GM12878 (cell line): ENCODE results near the gene C22orf31. TPM values are rescaled to one million over a fixed set of nuclear protein-coding genes. Genes with fewer than 3 reads are reported as not detected.
A peak's percentile ranks its signal among the peaks of the same experiment; 100 is the strongest.

Experiments
- BHLHE40 ChIP-seq, 2 experiments: fragments of 450-650 bp in 1 of 2; IDR thresholded peaks; 2 replicates each; pipeline ENCODE4 v1.6.1; 2011 to 2017; ENCODE audit warnings: low read depth in 2 of 2, borderline replicate concordance in 1 of 2, improper control_type of control experiment in 1 of 2, low read length in 1 of 2, mild to moderate bottlenecking in 1 of 2
- BMI1 ChIP-seq: fragments of 450-650 bp; IDR thresholded peaks from 2 replicates; pipeline ENCODE4 v1.6.1; 2016; ENCODE audit warnings: mild to moderate bottlenecking, moderate library complexity, borderline replicate concordance
- NRF1 ChIP-seq: conservative IDR thresholded peaks from 2 replicates; pipeline ENCODE4 v1.6.1; 2011; ENCODE audit warnings: mild to moderate bottlenecking, low read depth, low read length, improper control_type of control experiment
- POU2F2 ChIP-seq: IDR thresholded peaks from 3 replicates; pipeline ENCODE4 v1.6.1; 2011; ENCODE audit warnings: low read depth, mild to moderate bottlenecking, low read length, borderline replicate concordance
- polyA plus RNA-seq, 11 experiments: library from polyadenylated mRNA; depleted of rRNA in 4 of 11; unstranded in 6 of 11; stranded (reverse) in 5 of 11; fragments of >200 nt; fragmentation: Nextera tagmentation in 4 of 11; fragmentation: Illumina TruSeq in 1 of 11; extraction: Ambion mirVana in 4 of 11; extraction: Trizol in 1 of 11; gene quantifications; 1 replicate in 1 of 11; 2 replicates in 10 of 11; pipeline versions ENCODE4 v1.2.1 to v1.2.3, GENCODE V29; 2011 to 2016; ENCODE audit warnings: inconsistent platforms in 2 of 11, missing spikeins in 2 of 11, low read depth in 1 of 11
- total RNA-seq, 4 experiments: library from RNA; depleted of rRNA in 3 of 4; stranded (reverse); fragments of >200 nt in 3 of 4; fragmentation: Illumina TruSeq in 1 of 4; extraction: Trizol in 1 of 4; gene quantifications; 2 replicates each; pipeline versions ENCODE4 v1.2.1 to v1.2.3, GENCODE V29; 2013 to 2021
- TF ChIP-seq, protein P1 (sequence below): IDR thresholded peaks from 2 replicates; pipeline ENCODE4 v1.6.1; 2011; ENCODE audit warnings: mild to moderate bottlenecking, low read depth, low read length, moderate library complexity; ENCODE audit not compliant: insufficient replicate concordance
- TF ChIP-seq, protein P2 (sequence below): fragments of 450-650 bp; IDR thresholded peaks from 2 replicates; pipeline ENCODE4 v1.6.1; 2016; ENCODE audit warnings: mild to moderate bottlenecking

C22orf31 gene
- total and polyA plus RNA-seq, 10 of the 15 experiments (the other 5 are each of a cell fraction or from before 2014, with no cell fraction given) = not detected

DNA sequence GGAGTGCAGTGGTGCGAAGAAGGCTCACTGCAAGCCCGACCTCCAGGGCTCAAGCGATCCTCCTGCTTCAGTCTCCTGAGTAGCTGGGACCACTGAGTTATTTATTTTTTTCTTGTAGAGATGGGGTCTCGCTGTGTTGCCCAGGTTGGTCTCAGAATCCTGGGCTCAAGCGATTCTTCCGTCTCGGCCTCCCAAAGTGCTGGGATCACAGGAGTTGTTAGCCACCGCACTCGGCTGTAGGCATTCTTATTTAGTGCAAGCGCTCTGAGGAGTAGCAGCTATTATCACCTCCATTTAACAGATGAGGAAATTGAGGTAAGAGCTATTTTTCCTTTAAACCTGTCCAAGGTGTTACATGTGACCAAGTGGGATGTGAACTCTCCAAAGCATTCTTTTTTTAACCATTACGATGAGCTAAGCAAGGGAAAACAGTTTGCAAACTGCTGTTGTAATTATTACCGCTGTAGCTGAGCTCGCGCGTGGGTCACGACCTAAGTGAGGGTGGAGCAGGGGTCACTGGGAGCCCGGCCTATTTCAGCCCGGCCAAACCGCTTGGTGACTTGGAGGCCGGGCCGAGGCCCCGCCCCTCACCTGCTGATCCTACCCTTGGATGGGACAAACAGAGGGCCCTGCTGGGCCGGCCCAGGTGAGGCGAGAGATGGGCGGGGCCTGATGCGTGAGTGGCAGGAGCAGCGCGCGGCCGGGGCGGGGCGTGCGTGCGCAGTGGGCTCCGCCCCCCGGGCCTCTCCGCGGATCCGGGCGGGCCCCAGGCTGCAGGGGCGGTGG lies 10.8 kb upstream of the C22orf31 start (continued):
- TF ChIP-seq, protein P1, sequence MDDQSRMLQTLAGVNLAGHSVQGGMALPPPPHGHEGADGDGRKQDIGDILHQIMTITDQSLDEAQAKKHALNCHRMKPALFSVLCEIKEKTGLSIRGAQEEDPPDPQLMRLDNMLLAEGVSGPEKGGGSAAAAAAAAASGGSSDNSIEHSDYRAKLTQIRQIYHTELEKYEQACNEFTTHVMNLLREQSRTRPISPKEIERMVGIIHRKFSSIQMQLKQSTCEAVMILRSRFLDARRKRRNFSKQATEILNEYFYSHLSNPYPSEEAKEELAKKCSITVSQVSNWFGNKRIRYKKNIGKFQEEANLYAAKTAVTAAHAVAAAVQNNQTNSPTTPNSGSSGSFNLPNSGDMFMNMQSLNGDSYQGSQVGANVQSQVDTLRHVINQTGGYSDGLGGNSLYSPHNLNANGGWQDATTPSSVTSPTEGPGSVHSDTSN = peak; percentile 93
- TF ChIP-seq, protein P2, sequence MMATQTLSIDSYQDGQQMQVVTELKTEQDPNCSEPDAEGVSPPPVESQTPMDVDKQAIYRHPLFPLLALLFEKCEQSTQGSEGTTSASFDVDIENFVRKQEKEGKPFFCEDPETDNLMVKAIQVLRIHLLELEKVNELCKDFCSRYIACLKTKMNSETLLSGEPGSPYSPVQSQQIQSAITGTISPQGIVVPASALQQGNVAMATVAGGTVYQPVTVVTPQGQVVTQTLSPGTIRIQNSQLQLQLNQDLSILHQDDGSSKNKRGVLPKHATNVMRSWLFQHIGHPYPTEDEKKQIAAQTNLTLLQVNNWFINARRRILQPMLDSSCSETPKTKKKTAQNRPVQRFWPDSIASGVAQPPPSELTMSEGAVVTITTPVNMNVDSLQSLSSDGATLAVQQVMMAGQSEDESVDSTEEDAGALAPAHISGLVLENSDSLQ = peak; percentile 96
- TF ChIP-seq BMI1 = no peak
- peak; percentile 38 for TF ChIP-seq NRF1
- no peak for TF ChIP-seq POU2F2
- peak in 1 of 2 experiments; percentile 41; a peak in 1 of 4 replicates for TF ChIP-seq BHLHE40 (IDR thresholded peaks at IDR 0.05; ENCODE audit: borderline replicate concordance in 1 of 2, low read depth in 2 of 2, low read length in 1 of 2)
- TF ChIP-seq, all 136 proteins: peak for 9
